GM19463 (cell line): ENCODE results near the gene EWSR1.
A peak's percentile ranks its signal among the peaks of the same experiment; 100 is the strongest.
"Not testable (repeated sequence)": the region's sequence is repeated elsewhere in the genome, so short reads cannot be mapped to it uniquely, and the experiment has no call there.

ENCODE experiments used
- ATAC-seq: cut with Tn5 transposase; IDR thresholded peaks from one replicate; pipeline ENCODE4 v1.9.1; 2021; ENCODE audit warnings: mild to moderate bottlenecking, moderate library complexity; ENCODE audit not compliant: unreplicated experiment

The EWSR1 gene, protein sequence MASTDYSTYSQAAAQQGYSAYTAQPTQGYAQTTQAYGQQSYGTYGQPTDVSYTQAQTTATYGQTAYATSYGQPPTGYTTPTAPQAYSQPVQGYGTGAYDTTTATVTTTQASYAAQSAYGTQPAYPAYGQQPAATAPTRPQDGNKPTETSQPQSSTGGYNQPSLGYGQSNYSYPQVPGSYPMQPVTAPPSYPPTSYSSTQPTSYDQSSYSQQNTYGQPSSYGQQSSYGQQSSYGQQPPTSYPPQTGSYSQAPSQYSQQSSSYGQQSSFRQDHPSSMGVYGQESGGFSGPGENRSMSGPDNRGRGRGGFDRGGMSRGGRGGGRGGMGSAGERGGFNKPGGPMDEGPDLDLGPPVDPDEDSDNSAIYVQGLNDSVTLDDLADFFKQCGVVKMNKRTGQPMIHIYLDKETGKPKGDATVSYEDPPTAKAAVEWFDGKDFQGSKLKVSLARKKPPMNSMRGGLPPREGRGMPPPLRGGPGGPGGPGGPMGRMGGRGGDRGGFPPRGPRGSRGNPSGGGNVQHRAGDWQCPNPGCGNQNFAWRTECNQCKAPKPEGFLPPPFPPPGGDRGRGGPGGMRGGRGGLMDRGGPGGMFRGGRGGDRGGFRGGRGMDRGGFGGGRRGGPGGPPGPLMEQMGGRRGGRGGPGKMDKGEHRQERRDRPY

DNA sequence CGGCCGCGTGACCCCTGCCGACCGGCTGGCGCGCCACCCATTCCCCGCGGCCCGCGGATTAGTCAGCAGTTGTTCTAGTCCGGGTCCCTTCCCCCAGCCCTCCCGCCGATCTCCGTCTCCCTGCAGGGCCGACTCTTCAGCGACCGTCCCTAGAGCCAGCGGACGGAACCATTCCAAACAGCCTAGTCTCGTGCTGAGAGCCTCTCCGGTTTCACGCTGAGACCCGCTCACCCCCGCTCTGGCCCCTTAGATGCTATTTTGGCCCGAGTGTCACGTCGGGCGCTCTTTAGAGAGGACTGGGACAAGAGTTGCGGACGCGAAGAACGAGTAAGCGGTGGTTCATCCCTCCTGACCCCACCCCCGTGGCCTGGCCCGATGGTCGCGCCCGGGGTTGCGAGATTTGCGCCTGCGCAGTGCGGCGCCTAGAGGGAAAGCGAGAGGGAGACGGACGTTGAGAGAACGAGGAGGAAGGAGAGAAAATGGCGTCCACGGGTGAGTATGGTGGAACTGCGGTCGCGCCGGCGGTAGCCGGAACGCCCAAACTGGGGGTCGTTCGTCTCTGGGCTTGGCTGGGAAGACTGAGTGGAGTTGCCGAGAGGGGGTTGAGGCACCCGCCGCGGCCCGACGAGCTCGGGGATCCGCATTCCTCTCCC, at the start of gene EWSR1, which contains the start of gene RHBDD3:
Gene EWSR1, plus strand, starts transcription at position 411 of the 653 bp plus-strand sequence. Its CDS starts 69 bp downstream, at position 480.
Gene RHBDD3, minus strand, starts transcription at position 124 of the 653 bp plus-strand sequence. CDS start 2,355 bp downstream, outside the sequence.
- peak; percentile 76 for ATAC-seq

DNA sequence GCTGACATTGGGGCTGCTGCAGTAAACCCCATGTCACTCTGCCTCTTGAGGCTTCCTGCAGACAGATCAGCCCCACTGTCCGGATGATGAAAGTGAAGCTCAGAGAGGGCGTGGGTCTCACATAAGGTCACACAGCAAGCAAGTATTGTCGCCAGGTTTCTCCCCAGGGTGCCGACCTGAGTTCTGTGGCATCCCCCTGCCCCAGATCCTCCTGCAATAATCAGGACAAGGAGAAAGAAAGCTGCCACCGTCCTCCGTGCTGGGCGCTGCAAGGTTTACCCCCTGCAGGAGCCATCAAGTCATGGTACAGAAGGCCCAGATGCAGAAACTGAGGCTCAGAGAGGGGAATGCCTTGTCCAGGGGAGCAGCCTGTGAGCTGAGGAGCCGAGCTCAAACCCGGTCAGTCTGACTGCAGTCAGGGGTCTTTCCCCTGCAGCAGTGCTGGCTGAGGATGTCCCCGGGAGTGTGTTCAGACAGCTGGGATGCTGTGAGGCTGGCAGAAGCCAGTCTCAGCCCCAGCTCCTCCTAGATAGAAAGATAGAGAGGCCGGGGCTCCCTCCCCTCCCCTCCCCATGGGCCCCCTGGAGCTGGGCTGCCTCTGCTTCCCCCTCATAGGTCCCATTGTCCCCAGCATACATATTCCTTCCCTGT, 49.2 kb upstream of the EWSR1 start:
- ATAC-seq, result no peak

DNA sequence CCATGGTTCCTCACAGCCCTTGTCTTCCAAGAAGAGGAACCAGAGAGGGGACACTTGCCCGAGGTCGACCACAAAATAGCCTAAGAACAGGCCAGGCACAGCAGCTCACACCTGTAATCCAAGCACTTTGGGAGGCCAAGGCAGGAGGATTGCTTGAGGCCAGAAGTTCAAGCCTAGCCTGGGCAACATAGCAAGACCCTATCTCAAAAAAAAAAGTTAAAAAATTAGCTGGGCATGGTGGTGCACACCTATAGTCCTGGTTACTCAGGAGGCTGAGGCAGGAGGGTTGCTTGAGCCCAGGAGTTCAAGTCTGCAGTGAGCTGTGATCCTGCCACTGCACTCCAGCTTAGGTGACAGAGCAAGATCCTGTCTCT, 48.7 kb upstream of the EWSR1 start:
- not testable (repeated sequence) for ATAC-seq

DNA sequence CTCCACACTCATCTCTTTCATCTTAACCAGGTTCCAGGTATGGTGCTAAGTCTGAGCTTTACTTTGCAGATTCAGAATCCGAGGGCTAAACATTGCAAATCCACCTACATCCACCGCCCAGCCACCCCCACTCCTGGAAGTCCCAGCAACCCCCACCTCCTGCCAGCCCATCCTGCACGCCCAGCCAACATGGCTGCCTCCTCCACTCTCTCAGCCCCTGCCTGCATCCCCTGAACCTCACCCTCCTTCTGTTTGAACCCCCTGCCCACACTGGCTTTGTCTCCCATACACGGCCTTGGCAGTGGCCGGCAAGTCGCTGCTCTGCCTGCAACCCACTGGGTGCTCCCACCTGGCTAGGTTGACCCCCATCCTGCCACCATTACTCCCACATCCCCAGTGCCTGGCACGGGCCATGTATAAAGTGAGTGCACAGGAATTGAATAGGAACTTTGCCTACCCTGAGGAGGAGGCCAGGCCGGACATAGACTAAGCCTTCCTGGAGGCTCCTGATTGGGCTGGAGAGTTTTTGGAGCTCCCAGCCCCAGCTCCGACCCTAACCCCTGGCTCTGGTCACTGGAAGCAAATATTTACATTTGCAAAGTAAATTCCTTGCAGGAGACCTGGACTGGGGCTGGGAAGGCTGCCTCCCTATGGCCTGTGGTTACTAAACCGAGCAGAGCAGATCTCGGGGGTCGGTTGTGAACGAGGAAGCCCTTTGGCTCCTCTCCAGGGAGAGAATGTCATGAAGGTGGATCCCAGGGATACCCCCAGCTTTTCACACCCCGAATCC, 48.0 kb upstream of the EWSR1 start:
- ATAC-seq, result no peak

DNA sequence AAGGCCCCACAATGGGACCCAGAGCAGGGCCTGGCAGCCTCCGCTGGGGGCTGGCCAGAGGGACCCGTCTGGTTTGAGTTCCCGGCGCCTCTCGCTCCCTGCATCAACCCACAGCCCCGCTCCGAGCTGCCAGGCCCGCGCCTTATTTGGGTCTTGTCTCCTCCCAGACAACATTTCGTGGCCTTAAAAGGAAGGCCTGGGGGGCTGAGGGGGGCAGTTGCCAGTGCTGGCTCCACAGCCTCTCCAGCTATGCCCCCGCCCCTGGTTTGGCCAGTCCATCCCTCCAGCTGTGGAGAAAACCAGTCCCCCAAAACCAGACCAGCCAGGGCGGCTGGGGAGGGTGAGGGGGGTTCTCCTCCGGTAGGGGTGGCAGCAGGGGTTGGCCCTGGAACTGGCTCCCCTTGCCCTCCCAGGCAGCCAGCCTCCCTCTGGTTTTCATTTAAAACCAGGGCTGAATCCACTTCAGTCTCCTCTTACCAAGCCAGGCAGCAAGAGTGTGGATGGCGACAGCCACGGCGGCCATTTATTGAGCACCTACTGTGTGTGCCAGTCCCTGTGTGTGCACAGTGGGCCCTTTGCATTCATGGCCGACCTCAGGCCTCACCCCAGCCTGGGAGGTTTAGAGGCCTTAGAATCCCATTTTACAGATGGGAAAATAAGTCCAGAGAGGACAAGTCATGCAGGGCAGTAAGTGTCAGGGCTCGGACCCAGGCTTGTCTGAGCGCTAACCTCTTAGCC, 43.8 kb upstream of the EWSR1 start:
- ATAC-seq, result no peak

DNA sequence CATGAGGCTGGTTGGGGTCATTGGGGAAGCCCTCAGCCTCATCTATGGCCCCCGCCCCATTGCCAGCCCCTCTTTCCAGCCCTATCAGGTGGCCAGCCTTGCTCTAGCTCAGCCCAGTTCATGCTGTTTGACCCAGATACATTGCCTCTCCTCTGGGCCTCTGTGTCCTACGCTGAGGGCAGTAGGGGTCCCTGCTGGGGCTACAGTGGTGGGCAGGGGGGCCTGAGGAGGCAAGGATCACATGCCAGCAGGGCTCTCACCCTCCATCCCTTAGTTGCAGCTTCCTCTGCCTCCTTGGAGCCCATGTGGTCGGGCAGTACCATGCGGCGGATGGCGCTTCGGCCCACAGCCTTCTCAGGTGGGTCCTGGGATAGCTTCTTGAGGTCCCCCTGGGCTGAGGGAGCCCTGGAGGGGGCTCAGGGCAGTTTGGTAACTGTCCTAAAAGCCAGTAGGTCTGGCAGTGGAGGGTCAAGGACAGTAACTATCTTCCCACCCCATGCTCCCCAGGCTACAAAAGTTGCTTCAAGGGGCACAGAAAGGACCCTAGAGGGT, 43.1 kb upstream of the EWSR1 start:
- no peak for ATAC-seq

DNA sequence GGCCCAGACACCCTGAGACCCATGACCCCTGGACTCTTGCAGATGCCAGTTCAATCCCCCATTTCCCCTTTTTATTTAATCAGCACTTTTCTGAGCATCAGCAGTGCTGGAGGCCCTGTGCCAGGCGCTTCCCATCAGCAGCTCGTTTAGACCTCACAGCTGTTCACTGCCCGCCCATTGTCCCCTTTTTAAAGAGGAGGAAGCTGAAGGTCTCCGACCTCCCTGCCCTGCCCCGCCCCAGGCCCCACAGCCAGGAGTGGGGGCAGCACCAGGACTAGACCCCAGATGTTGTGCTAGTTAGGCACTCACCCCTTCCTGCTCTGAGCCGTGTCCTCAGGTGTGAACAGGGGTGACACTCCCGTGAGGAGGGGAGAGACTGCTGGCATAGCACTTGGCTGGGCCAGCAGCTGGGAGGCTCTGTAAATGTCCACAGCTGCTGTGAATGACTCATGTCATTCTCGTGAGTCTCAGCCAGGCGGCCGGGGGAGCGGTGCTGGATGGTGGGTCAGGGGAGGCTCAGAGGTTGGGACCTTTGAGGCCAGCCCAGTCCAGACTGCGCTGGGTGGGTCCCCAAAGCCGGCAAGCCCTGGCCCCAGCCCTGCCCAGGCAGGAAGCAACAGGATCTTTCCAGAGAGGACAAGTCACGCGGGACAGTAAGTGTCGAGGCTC, 42.5 kb upstream of the EWSR1 start:
- ATAC-seq, result no peak

DNA sequence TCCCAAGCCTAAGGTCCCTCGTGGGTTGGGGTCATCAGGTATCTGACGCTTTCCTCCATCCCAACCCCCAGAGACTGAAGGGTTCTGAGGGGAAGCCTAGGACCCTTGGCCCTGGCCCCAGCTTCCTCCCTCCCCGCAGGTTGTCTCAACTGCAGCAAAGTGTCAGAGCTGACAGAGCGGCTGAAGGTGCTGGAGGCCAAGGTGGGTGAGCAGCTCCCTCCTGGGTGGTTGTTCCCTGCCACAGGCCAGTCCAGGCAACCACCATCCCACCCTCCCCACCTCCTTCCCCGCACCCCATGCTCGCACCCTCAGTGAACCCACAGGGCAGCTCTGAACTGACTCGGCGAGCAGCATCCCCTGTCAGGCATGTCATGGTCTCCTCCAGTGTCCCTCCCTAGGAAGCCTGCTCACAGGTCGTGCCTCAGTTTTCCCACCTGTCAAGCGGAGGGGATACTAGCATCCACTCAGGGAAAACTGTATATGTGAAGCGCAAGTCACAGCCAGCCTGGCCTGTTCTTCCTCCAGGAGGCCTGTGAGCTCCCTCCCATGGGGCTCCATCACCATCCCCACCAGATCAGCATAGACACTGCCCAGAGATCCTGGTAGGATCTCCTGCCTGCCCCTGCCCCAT, 41.6 kb upstream of the EWSR1 start:
- ATAC-seq, result no peak

DNA sequence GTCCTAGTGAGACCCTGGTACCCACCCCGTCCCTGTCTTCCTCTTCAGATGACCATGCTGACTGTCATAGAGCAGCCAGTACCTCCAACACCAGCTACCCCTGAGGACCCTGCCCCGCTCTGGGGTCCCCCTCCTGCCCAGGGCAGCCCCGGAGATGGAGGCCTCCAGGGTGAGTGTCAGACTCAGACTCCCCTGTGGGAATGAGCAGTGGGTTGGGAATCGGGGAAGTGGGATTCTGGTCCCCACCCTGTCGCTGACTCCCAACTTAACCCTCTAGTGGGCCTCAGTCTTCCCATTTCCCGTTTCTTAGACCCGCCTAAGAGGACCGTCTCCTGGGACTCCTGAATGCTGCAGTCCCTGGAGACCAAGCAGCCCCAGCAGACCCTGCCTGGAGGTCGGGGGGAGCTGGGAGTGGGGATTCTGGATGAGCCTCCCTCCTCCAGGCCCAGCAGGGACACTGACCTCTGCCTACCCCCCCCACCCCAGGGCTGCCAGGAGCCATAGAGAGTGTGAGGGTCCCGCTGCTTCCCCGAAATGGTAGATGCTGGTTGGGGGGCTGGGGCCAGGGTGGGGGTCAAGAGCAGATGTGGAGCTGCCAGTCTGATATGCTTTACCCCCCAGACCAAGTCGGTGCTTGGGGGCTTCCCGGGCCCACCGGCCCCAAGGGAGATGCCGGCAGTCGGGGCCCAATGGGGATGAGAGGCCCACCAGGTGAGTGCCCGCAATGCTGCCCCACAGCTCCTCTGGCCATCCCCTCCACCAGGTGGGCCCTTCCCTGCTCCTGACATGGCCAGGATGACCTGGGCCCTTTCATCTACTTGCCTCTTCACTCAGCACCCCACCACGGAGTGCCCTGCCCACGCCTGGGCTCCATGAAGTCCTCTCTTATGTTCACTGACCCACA, 36.8 kb upstream of the EWSR1 start:
- ATAC-seq, result no peak

DNA sequence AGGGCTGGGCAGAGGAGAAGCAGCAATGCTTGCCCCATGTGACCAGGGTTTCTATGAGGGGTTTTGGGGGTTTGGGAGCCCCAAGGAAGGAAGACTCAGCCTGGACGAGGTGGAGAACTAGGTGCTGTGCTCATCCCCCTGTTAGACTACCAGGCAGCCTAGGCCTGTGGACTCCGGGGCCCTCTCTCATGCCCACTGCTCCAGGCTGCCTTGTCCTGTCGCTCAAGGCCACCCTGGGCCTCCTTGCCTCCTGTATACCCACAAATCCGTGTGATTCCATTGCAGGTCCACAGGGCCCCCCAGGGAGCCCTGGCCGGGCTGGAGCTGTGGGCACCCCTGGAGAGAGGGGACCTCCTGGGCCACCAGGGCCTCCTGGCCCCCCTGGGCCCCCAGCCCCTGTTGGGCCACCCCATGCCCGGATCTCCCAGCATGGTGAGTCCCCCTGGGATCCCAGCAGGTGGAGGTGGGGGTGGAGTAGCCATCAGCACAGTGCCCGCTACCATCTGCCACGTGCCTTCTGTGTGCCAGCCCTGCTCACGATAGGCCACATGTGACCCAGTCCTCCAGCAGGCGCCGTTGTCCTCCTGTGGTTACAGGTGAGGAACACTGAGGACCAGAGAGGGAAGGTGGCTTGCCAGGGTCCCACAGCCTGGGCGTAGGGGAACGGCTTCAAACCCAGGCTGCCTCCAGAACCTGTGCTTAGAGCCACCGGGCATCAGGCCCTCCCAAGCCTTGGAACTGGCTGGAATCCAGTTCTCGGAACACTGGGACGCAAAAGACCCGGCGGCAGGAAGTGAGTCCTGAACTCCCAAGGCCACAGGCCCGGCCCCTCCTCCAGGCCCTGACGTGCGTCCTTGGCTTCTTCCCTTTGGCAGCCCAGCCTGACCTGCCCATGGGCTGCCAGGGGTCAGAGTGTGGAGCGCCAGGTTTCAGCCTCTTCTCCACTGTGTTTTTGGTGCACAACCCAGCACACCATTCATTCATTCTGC, 35.8 kb upstream of the EWSR1 start:
- no peak for ATAC-seq

DNA sequence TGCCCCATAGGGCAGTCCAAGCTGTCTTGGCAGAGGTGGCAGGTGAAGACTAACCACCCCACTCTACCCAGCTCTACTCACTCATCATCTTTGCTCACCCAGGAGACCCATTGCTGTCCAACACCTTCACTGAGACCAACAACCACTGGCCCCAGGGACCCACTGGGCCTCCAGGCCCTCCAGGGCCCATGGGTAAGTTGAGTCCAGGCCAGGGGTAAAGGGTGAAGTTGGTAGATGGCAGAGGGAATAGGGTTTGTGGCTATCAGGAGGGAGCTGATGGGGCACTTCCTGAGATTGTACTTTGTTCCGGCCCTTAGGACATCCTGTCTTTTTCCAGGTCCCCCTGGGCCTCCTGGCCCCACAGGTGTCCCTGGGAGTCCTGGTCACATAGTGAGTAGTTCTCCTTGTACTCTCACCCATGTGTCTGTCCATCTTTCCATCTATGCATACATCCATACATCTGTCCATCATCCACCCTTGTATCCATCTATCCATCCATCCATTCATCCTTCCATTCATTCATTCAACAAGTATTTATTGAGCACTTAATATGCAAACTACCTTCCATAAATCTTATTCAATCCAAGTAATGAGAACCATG, 34.7 kb upstream of the EWSR1 start:
- no peak for ATAC-seq

DNA sequence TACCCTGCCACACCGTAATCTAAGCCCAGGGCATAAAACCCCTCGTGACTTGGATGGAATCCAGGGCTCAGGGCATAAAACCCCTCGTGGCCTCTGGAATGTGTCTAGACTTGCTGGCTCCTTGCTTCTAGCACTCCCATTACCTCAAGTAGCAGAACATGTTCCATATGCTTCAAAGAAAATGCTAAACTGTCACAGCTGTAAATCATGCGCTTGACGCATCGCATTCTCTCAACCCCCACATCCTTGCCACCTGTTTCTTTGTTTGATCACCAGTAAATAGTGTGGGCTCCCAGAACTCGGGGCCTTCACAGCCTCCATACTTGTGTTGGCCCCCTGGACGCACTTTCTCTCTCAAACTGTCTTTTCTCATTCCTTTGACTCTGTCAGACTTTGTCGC, 27.6 kb upstream of the EWSR1 start:
- ATAC-seq, result not testable (repeated sequence)

DNA sequence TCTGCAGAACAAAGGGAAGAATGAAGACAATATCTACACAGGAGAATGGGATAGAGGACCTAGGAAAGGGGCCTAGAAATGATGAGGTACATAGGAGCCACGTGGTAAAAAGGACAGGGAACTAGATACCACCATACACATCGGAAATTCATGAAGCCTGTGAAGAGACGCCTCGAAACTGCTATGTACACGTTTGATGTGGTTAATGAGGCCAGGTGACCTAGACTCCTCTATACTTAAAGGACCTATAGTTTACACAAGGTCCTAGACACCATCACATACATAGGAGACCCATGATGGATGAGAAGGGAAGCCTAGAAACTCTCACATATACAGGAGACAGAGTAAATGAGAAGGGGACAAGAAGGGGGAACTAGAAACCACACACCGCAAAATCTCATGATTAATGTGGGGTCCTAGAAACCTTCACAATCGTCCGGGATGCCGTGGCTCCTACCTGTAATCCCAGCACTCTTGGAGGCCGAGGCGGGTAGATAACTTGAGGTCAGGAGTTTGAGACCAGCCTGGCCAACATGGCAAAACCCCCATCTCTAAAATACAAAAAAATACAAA, 24.1 kb upstream of the EWSR1 start:
- ATAC-seq, result no peak

DNA sequence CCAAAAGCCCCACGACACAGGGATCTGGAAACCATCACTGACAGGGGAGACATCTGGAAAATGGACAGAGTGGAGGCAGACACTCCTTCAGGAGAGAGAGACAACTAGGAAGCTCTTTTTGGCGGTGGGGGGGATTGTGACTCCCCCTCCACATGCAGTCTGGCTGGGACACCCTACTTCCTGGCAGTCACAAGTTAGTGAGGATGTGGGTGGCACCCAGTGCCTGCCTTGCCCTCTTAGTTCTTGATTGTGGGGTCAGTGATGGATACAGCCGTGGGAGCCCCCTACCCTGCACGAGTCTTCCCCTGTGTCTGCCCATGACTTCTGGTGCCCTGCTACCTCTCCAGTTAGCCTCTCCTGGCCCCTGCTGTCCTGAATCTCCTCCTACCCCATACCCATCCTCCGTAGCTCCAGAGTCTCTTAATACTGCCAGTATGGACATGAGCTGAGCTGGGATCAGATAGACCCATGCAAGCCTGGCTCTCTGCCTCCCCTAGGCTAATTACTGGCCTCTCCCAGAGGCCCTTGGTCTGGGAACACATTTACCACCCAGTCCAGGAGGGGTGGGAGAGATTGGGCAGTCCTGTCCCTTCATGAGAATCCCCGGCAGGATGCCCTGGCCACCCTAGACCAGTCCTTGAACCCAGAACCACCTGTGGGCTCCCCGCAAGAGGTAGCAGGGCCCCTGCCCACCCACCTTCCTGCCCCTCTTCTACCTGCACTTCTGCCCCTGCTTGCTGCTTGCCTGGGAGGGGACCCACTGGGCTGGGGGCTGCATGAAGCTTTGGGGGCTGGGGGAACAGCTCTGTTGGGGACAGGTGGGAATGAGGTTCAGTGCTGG, 23.1 kb upstream of the EWSR1 start:
- ATAC-seq, result no peak
